Adrenal gland (tissue), 5 donors: ENCODE measurements around the gene GRK1.

Experiments used
- POLR2A ChIP-seq, 2 donors: fragments of 450-650 bp; IDR thresholded peaks; one replicate each; pipeline ENCODE4 v1.6.1; 2017; ENCODE audit warnings: antibody characterized with exemption in 2 of 2, mild to moderate bottlenecking in 2 of 2, moderate library complexity in 1 of 2
- TF ChIP-seq, protein P1 (sequence below), 6 experiments: fragments of 450-650 bp in 4 of 6; fragments of 200-600 bp in 2 of 6; sonication (generic) in 1 of 6; IDR thresholded peaks; 1 replicate in 5 of 6; 2 replicates in 1 of 6; pipeline versions ENCODE4 v1.5.1 to v1.8.0; 2016 to 2021; ENCODE audit warnings: antibody characterized with exemption in 6 of 6, mild to moderate bottlenecking in 2 of 6, moderate library complexity in 1 of 6
- donor health status: DM: no; HTN: no; CAD: no.

DNA sequence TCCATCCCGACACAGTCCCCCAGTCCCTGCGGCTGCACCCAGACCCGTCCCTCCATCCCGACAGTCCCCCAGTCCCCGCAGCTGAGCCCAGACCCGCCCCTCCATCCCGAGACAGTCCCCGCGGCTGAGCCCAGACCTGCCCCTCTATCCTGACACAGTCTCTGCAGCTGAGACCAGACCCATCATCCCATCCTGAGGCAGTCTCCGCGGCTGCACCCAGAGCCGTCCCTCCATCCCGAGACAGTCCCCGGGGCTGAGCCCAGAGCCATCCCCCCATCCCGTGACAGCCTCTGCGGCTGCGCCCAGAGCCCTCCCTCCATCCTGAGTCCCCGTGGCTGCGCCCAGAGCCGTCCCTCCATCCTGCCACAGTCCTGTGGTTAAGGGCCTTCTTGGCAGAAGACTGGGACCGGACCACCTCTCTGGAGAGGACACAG is 63.3 kb downstream of the GRK1 start:
- TF ChIP-seq, protein P1, sequence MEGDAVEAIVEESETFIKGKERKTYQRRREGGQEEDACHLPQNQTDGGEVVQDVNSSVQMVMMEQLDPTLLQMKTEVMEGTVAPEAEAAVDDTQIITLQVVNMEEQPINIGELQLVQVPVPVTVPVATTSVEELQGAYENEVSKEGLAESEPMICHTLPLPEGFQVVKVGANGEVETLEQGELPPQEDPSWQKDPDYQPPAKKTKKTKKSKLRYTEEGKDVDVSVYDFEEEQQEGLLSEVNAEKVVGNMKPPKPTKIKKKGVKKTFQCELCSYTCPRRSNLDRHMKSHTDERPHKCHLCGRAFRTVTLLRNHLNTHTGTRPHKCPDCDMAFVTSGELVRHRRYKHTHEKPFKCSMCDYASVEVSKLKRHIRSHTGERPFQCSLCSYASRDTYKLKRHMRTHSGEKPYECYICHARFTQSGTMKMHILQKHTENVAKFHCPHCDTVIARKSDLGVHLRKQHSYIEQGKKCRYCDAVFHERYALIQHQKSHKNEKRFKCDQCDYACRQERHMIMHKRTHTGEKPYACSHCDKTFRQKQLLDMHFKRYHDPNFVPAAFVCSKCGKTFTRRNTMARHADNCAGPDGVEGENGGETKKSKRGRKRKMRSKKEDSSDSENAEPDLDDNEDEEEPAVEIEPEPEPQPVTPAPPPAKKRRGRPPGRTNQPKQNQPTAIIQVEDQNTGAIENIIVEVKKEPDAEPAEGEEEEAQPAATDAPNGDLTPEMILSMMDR (IDR thresholded peaks at IDR 0.05) = no peak
- no peak for TF ChIP-seq POLR2A (IDR thresholded peaks at IDR 0.05)
